H1 (cell line): Measurements from ENCODE around the gene NEDD4L. TPM values are rescaled to one million over a fixed set of nuclear protein-coding genes. Genes with fewer than 3 reads are reported as not detected.
A peak's percentile ranks its signal among the peaks of the same experiment; 100 is the strongest.

ENCODE experiments used
- CTCF ChIA-PET: fragments of 300-600 bp; sonication (Branson Sonifier 250); formaldehyde crosslinking; loops from one replicate; lab custom pipeline; 2021; ENCODE audit not compliant: partially characterized antibody; lab: Charles Lee
- POLR2A ChIA-PET: fragments of 300-600 bp; sonication (Branson Sonifier 250); formaldehyde crosslinking; loops from one replicate; lab custom pipeline; 2021; ENCODE audit warnings: inconsistent platforms; ENCODE audit not compliant: partially characterized antibody; lab: Charles Lee
- DNase-seq, 2 experiments: peaks; one replicate each; pipeline versions ENCODE4 v3.0.0 to v3.0.0-alpha.2; 2010 to 2022; ENCODE audit warnings: low spot score in 2 of 2, low read depth in 1 of 2, mixed read lengths in 1 of 2
- FAIRE-seq: peaks from 2 replicates; lab custom pipeline; 2011; peaks lifted over from hg19 to GRCh38; lab: Jason Lieb, UNC
- H2AFZ ChIP-seq: 2 replicates; pipeline ENCODE4 v1.8.1; 2012; ENCODE audit warnings: low read length, inconsistent platforms
- H2AK5ac ChIP-seq: 2 replicates; pipeline ENCODE4 v1.6.1; 2013; ENCODE audit warnings: low read depth, low read length
- H2BK120ac ChIP-seq: replicated peaks from 2 replicates; pipeline ENCODE3; 2013; ENCODE audit warnings: low read depth, low read length, inconsistent platforms
- H2BK12ac ChIP-seq: 2 replicates; pipeline ENCODE4 v1.6.1; 2013; ENCODE audit warnings: low read depth, low read length
- H2BK15ac ChIP-seq: 2 replicates; pipeline ENCODE4 v1.6.1; 2013; ENCODE audit warnings: low read length
- H2BK20ac ChIP-seq: 2 replicates; pipeline ENCODE4 v1.6.1; 2013; ENCODE audit warnings: low read length
- H2BK5ac ChIP-seq: 2 replicates; pipeline ENCODE4 v1.6.1; 2013; ENCODE audit warnings: low read depth, low read length
- H3K14ac ChIP-seq: 2 replicates; pipeline ENCODE4 v1.6.1; 2013; ENCODE audit warnings: inconsistent platforms; ENCODE audit not compliant: insufficient read length
- H3K18ac ChIP-seq: 2 replicates; pipeline ENCODE4 v1.6.1; 2013; ENCODE audit warnings: low read length; ENCODE audit errors: extremely low read depth
- H3K23ac ChIP-seq: 2 replicates; pipeline ENCODE4 v1.6.1; 2013; ENCODE audit warnings: inconsistent platforms; ENCODE audit not compliant: insufficient read length
- H3K23me2 ChIP-seq: 2 replicates; pipeline ENCODE4 v1.6.1; 2013; ENCODE audit warnings: low read depth, low read length
- H3K27ac ChIP-seq: 2 replicates; pipeline ENCODE4 v1.6.1; 2011; ENCODE audit warnings: low read depth, low read length, inconsistent platforms
- H3K27me3 ChIP-seq, 4 experiments: replicated peaks in 1 of 4; 1 replicate in 1 of 4; 2 replicates in 3 of 4; pipeline versions ENCODE4 v1.6.1 to v1.8.1; 2011 to 2013; ENCODE audit warnings: low read length in 3 of 4, mild to moderate bottlenecking in 3 of 4, inconsistent platforms in 2 of 4, mixed read lengths in 2 of 4, moderate library complexity in 1 of 4; ENCODE audit not compliant: control insufficient read depth in 3 of 4, insufficient read depth in 3 of 4; ENCODE audit errors: extremely low read depth in 1 of 4
- H3K36me3 ChIP-seq, 4 experiments: 2 replicates each; pipeline versions ENCODE4 v1.6.1 to v1.8.1; 2011 to 2013; ENCODE audit warnings: mild to moderate bottlenecking in 4 of 4, low read length in 3 of 4, moderate library complexity in 2 of 4, control low read depth in 1 of 4, inconsistent platforms in 1 of 4; ENCODE audit not compliant: insufficient read depth in 4 of 4, control insufficient read depth in 2 of 4
- H3K4ac ChIP-seq: replicated peaks from 2 replicates; pipeline ENCODE3; 2013; ENCODE audit warnings: low read length, low read depth, mixed read lengths, inconsistent platforms; ENCODE audit not compliant: insufficient read length
- H3K4me1 ChIP-seq, 4 experiments: replicated peaks in 1 of 4; 1 replicate in 1 of 4; 2 replicates in 3 of 4; pipeline versions ENCODE4 v1.6.1 to v1.8.1; 2011 to 2013; ENCODE audit warnings: low read length in 3 of 4, inconsistent platforms in 2 of 4, mixed read lengths in 1 of 4; ENCODE audit not compliant: insufficient read depth in 4 of 4, control insufficient read depth in 3 of 4
- H3K4me2 ChIP-seq, 2 experiments: 2 replicates each; pipeline versions ENCODE4 v1.6.1 to v1.8.1; 2011 to 2013; ENCODE audit warnings: low read depth in 2 of 2, low read length in 2 of 2, control low read depth in 1 of 2, inconsistent platforms in 1 of 2, mild to moderate bottlenecking in 1 of 2; ENCODE audit not compliant: insufficient read depth in 1 of 2
- H3K4me3 ChIP-seq, 4 experiments: fragments of 200-600, 300-600 bp in 1 of 4; sonication (generic), shearing (Covaris generic), sonication (Bioruptor Twin) in 1 of 4; 2 replicates each; pipeline versions ENCODE4 v1.5.1 to v1.8.1; 2011 to 2016; ENCODE audit warnings: low read length in 4 of 4, low read depth in 3 of 4, control low read depth in 2 of 4, inconsistent platforms in 2 of 4, mild to moderate bottlenecking in 2 of 4, mixed read lengths in 1 of 4, moderate library complexity in 1 of 4; ENCODE audit not compliant: insufficient read depth in 2 of 4; ENCODE audit errors: extremely low read depth in 1 of 4
- H3K56ac ChIP-seq: replicated peaks from 2 replicates; pipeline ENCODE3; 2013; ENCODE audit warnings: low read depth, mild to moderate bottlenecking, mixed read lengths, low read length, inconsistent platforms; ENCODE audit not compliant: insufficient read length
- H3K79me1 ChIP-seq: 2 replicates; pipeline ENCODE4 v1.6.1; 2013; ENCODE audit warnings: low read depth, low read length, control low read depth
- H3K79me2 ChIP-seq, 2 experiments: 2 replicates each; pipeline versions ENCODE4 v1.6.1 to v1.8.1; 2012 to 2013; ENCODE audit warnings: low read length in 2 of 2, mild to moderate bottlenecking in 2 of 2, inconsistent platforms in 1 of 2; ENCODE audit not compliant: insufficient read depth in 2 of 2, control insufficient read depth in 1 of 2
- H3K9ac ChIP-seq, 4 experiments: replicated peaks in 1 of 4; 1 replicate in 1 of 4; 2 replicates in 3 of 4; pipeline versions ENCODE4 v1.6.1 to v1.8.1; 2011 to 2013; ENCODE audit warnings: low read depth in 3 of 4, low read length in 3 of 4, control low read depth in 2 of 4, mild to moderate bottlenecking in 2 of 4, moderate library complexity in 2 of 4, inconsistent platforms in 1 of 4; ENCODE audit errors: extremely low read depth in 1 of 4
- H3K9me3 ChIP-seq, 2 experiments: 2 replicates each; pipeline versions ENCODE4 v1.6.1 to v1.8.1; 2012 to 2013; ENCODE audit warnings: mild to moderate bottlenecking in 2 of 2, moderate library complexity in 2 of 2, control low read depth in 1 of 2, inconsistent platforms in 1 of 2, low read depth in 1 of 2, low read length in 1 of 2, mixed read lengths in 1 of 2; ENCODE audit not compliant: insufficient read depth in 2 of 2
- H4K20me1 ChIP-seq, 2 experiments: replicated peaks in 1 of 2; 2 replicates each; pipeline versions ENCODE3 to v1.8.1; 2011 to 2013; ENCODE audit warnings: inconsistent platforms in 2 of 2, low read length in 2 of 2, mild to moderate bottlenecking in 1 of 2; ENCODE audit not compliant: insufficient read depth in 2 of 2, control insufficient read depth in 1 of 2
- H4K5ac ChIP-seq: 2 replicates; pipeline ENCODE4 v1.6.1; 2013; ENCODE audit warnings: low read length, low read depth, mixed read lengths, inconsistent platforms; ENCODE audit not compliant: insufficient read length
- H4K8ac ChIP-seq: 2 replicates; pipeline ENCODE4 v1.8.0; 2013; ENCODE audit warnings: mild to moderate bottlenecking, moderate library complexity, low read length, inconsistent platforms; ENCODE audit not compliant: insufficient read depth; ENCODE audit errors: extremely low read depth
- H4K91ac ChIP-seq: replicated peaks from 2 replicates; pipeline ENCODE3; 2013; ENCODE audit warnings: low read length, mixed read lengths, inconsistent platforms; ENCODE audit not compliant: insufficient read length
- BRCA1 ChIP-seq: IDR thresholded peaks from 2 replicates; pipeline ENCODE4 v1.6.1; 2012; ENCODE audit warnings: low read depth, low read length, improper control_type of control experiment
- CHD1 ChIP-seq: IDR thresholded peaks from 2 replicates; pipeline ENCODE4 v1.6.1; 2012; ENCODE audit warnings: low read depth, low read length, improper control_type of control experiment
- CHD2 ChIP-seq: IDR thresholded peaks from 2 replicates; pipeline ENCODE4 v1.6.1; 2012; ENCODE audit warnings: low read length, improper control_type of control experiment
- GABPA ChIP-seq: IDR thresholded peaks from 2 replicates; pipeline ENCODE4 v1.6.1; 2011; ENCODE audit warnings: mild to moderate bottlenecking, low read length, moderate library complexity, borderline replicate concordance; ENCODE audit not compliant: insufficient read depth
- RBBP5 ChIP-seq: IDR thresholded peaks from 2 replicates; pipeline ENCODE4 v1.7.1; 2012; ENCODE audit warnings: low read depth, mild to moderate bottlenecking, inconsistent platforms, low read length, moderate library complexity, borderline replicate concordance
- RXRA ChIP-seq: IDR thresholded peaks from 2 replicates; pipeline ENCODE4 v1.6.1; 2011; ENCODE audit warnings: low read depth, mild to moderate bottlenecking, low read length, moderate library complexity; ENCODE audit not compliant: insufficient read depth
- SUZ12 ChIP-seq: fragments of 200-600 bp; sonication (generic); IDR thresholded peaks from 2 replicates; pipeline ENCODE4 v1.6.1; 2012; ENCODE audit warnings: mild to moderate bottlenecking, inconsistent platforms, low read length, moderate library complexity, mixed read lengths
- TBP ChIP-seq: IDR thresholded peaks from 2 replicates; pipeline ENCODE4 v1.6.1; 2011; ENCODE audit warnings: low read depth, low read length, improper control_type of control experiment
- USF2 ChIP-seq: IDR thresholded peaks from 2 replicates; pipeline ENCODE4 v1.6.1; 2011; ENCODE audit warnings: low read length, improper control_type of control experiment
- ZNF274 ChIP-seq: IDR thresholded peaks from 2 replicates; pipeline ENCODE4 v1.7.0; 2012; ENCODE audit warnings: low read length, borderline replicate concordance; ENCODE audit errors: extremely low read depth
- WGBS, 2 experiments: shearing (Covaris generic) in 1 of 2; methylation state at CpG; one replicate each; pipeline versions ENCODE4 v1.1.6 to v1.1.7; 2013 to 2015; ENCODE audit warnings: low lambda C conversion rate in 2 of 2, mixed read lengths in 2 of 2, inconsistent platforms in 1 of 2, low coverage in 1 of 2, missing lambda C conversion rate in 1 of 2; ENCODE audit not compliant: insufficient replicate concordance in 2 of 2, insufficient coverage in 1 of 2, insufficient read length in 1 of 2; ENCODE audit errors: extremely low coverage in 1 of 2, missing lambda C conversion rate in 1 of 2; 5-methylcytosine and 5-hydroxymethylcytosine counted together
- polyA plus RNA-seq, 7 experiments: library from polyadenylated mRNA; depleted of rRNA in 3 of 7; stranded (reverse) in 5 of 7; unstranded in 2 of 7; fragments of >200 nt in 5 of 7; fragments of 200-250 nt in 2 of 7; gene quantifications; 1 replicate in 5 of 7; 2 replicates in 1 of 7; 4 replicates in 1 of 7; pipeline versions ENCODE4 v1.2.1 to v1.2.3, GENCODE V29; 2011 to 2013; ENCODE audit warnings: missing spikeins in 2 of 7, mixed read lengths in 2 of 7
- total RNA-seq: library from RNA; stranded (reverse); fragmentation: NEBNext Ultra II Directional; extraction: Animal tissue kit (Norgen Biotek cat#: 25700); gene quantifications from 2 replicates; pipeline ENCODE4 v1.2.1, GENCODE V29; 2021
- TF ChIP-seq, protein P1 (sequence below): IDR thresholded peaks from 2 replicates; pipeline ENCODE4 v1.6.1; 2012; ENCODE audit warnings: low read length, inconsistent platforms

NEDD4L gene
- total and polyA plus RNA-seq, 2 of the 8 experiments (the other 6 are each of a cell fraction or from before 2014, with no cell fraction given): 37.3 to 69.8 TPM

DNA sequence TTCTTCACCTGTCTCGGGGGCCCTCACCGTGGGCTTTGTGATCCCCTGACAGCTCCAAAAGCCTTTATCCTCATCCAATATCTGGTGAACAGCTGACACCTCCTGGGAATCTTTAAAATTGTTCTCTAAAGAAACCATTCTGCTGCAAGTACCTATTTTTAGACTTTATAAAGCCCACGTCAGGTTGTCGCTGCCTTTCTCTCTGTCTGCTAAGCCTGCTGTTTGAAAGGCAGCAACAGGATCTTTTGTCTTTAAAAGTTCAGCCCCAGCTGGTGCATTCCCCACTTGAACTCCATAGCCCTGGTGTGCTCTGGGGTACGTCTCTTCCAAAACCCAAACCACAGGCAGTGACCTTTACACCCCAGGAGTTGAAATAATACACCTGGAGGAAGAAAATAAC lies 145.0 kb downstream of the NEDD4L start:
- Histone ChIP-seq H2BK120ac (no peak overlapping the region), H2AK5ac (no peak overlapping the region), H3K4me3 (no peak overlapping the region; a peak in 1 of 8 replicates), H3K9me3 (no peaks in the 10 kb centered on the region), H2BK20ac (no peak overlapping the region), H3K14ac (no peak overlapping the region), H3K4me1 (peaks cover 9 to 19% (median 11%) of the 10 kb centered on the region in 4 experiments), H3K23me2 (no peaks in the 10 kb centered on the region), H4K8ac (no peak overlapping the region), H3K36me3 (no peaks in the 10 kb centered on the region; a peak in 1 of 8 replicates), H3K4ac (no peak overlapping the region), H3K56ac (no peak overlapping the region), H2BK5ac (0 out of 2 replicates have a peak overlapping the region, but pooled peaks have one; percentile 12), H3K23ac (no peak overlapping the region), H3K79me2 (peaks cover 2 to 34% of the 10 kb centered on the region in 2 experiments; a peak in 2 of 4 replicates), H4K5ac (no peak overlapping the region), H2AFZ (no peak overlapping the region), H3K27me3 (no peaks in the 10 kb centered on the region), H3K4me2 (peak overlapping the region; percentile 36 to 43; a peak in 3 of 4 replicates), H2BK15ac (no peak overlapping the region), H4K20me1 (peaks cover 6 to 9% of the 10 kb centered on the region in 2 experiments), H3K18ac (no peak overlapping the region; the same call in 1 of the 2 replicates), H3K9ac (no peak overlapping the region), H2BK12ac (no peak overlapping the region), H4K91ac (no peak overlapping the region), H3K79me1 (peaks cover 9% of the 10 kb centered on the region), H3K27ac (0 out of 2 replicates have a peak overlapping the region, but pooled peaks have one; percentile 14)
- WGBS, 2 experiments: 28% methylated on average over 5 of the region's 5 CpGs; no CpG with 5 or more reads in 1 of the 2 experiments
- POLR2A ChIA-PET: no interaction called here
- CTCF ChIA-PET: interaction anchor here (1.0 to 12.2 kb wide), 7 partner anchors 9 to 309 kb away, joined by 3 to 103 read pairs (median 3); no protein-coding TSS in a partner anchor
- DNase-seq: peak in 1 of 2 experiments; percentile 44
- peak; percentile 82 for FAIRE-seq
- TF ChIP-seq BRCA1 (no peak), SUZ12 (no peak), RXRA (no peak), GABPA (no peak), TBP (no peak), RBBP5 (no peak), CHD2 (no peak), CHD1 (no peak), ZNF274 (no peak), USF2 (no peak)
- TF ChIP-seq, protein P1, sequence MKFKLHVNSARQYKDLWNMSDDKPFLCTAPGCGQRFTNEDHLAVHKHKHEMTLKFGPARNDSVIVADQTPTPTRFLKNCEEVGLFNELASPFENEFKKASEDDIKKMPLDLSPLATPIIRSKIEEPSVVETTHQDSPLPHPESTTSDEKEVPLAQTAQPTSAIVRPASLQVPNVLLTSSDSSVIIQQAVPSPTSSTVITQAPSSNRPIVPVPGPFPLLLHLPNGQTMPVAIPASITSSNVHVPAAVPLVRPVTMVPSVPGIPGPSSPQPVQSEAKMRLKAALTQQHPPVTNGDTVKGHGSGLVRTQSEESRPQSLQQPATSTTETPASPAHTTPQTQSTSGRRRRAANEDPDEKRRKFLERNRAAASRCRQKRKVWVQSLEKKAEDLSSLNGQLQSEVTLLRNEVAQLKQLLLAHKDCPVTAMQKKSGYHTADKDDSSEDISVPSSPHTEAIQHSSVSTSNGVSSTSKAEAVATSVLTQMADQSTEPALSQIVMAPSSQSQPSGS: no peak
